GM06990 (cell line): Measurements from ENCODE around the gene SRPX.

Experiments
- DNase-seq: peaks from one replicate; pipeline ENCODE4 v3.0.0-alpha.2; 2011; ENCODE audit not compliant: insufficient read length; ENCODE audit errors: extremely low read depth
- H3K27me3 ChIP-seq: replicated peaks from 2 replicates; pipeline ENCODE4 v1.6.0; 2011; ENCODE audit warnings: low read length; ENCODE audit not compliant: control insufficient read depth, insufficient read depth
- H3K36me3 ChIP-seq: 2 replicates; pipeline ENCODE4 v1.5.1; 2011; ENCODE audit warnings: low read length; ENCODE audit not compliant: control insufficient read depth, insufficient read depth
- H3K4me3 ChIP-seq: replicated peaks from 2 replicates; pipeline ENCODE4 v1.5.1; 2011; ENCODE audit warnings: low read depth, mild to moderate bottlenecking, control low read depth, low read length
- CTCF ChIP-seq: IDR thresholded peaks from 2 replicates; pipeline ENCODE4 v1.5.1; 2011; ENCODE audit warnings: low read length, control low read depth, mild to moderate bottlenecking, inconsistent platforms; ENCODE audit not compliant: insufficient read depth, poor library complexity, severe bottlenecking

Gene SRPX

GRCh38 chrX:38214551-38215531 lies 5.8 kb downstream of the SRPX start:
- no peak for DNase-seq
- H3K4me3 ChIP-seq, result no peak overlapping the region
- no peaks in the 10 kb centered on the region for H3K27me3 ChIP-seq
- no peaks in the 10 kb centered on the region for H3K36me3 ChIP-seq
- no peak for TF ChIP-seq CTCF

GRCh38 chrX:38214044-38214443 lies 6.6 kb downstream of the SRPX start:
- Histone ChIP-seq H3K4me3 (no peak overlapping the region), H3K27me3 (no peaks in the 10 kb centered on the region), H3K36me3 (no peaks in the 10 kb centered on the region)
- no peak for TF ChIP-seq CTCF
- no peak for DNase-seq

- TF ChIP-seq CTCF, result no peak
- no peaks in the 10 kb centered on the region for H3K36me3 ChIP-seq
- DNase-seq, result no peak
Measured at GRCh38 chrX:38211891-38212635, 8.6 kb downstream of the SRPX start.

GRCh38 chrX:38206542-38206941 lies 14.1 kb downstream of the SRPX start:
- DNase-seq, result no peak
- Histone ChIP-seq H3K27me3 (no peaks in the 10 kb centered on the region), H3K36me3 (no peaks in the 10 kb centered on the region), H3K4me3 (no peak overlapping the region)
- TF ChIP-seq CTCF, result no peak

More at GRCh38 chrX:38211891-38212635, 8.6 kb downstream of the SRPX start:
- no peak overlapping the region for H3K4me3 ChIP-seq
- H3K27me3 ChIP-seq, result no peaks in the 10 kb centered on the region

GRCh38 chrX:38206036-38206435 lies 14.6 kb downstream of the SRPX start:
- no peaks in the 10 kb centered on the region for H3K27me3 ChIP-seq
- no peak for TF ChIP-seq CTCF
- no peaks in the 10 kb centered on the region for H3K36me3 ChIP-seq
- no peak overlapping the region for H3K4me3 ChIP-seq
- DNase-seq, result no peak
